Hair follicle dermal papilla cell (primary cell): ENCODE results near the gene HINT1. TPM values are rescaled to one million over a fixed set of nuclear protein-coding genes. Genes with fewer than 3 reads are reported as not detected.

Source experiments
- total RNA-seq: library from RNA; depleted of rRNA; stranded (reverse); fragments of >200 nt; gene quantifications from 2 replicates; pipeline ENCODE4 v1.2.3, GENCODE V29; 2012

Gene HINT1
- total RNA-seq: 92.2 and 127 TPM in 2 replicates

DNA sequence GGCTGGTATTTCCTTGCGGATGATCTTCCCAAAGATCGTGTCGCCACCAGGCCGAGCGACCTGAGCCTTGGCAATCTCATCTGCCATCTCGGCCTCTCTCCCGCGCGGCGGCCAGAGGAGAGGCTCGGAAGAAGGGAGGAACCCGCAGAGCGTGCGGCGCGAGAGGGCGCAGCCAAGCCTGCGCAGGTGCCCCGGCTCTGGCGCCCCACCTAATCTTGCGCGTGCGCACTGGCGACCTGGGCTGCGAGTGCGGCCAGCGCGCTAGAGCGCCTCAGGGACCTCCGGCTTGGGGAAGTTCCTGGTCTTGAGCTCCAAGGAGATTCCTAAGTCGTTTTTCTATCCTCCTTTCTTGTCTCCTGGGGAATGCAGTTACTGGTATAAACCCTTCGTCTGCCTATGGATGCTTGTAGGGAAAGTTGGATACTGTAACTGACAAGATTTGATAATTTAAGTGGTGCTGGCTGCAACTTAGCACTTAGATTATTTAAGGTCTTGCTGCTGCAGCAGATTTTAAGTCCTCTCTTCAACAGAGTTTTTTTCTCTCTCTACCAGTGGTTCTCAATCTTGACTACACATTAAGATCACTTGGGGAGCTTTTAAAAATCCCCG, at the start of gene HINT1:
Gene HINT1 (minus strand): TSS at position 138 of the 609 bp plus-strand sequence. CDS start 51 bp downstream, at position 87.

DNA sequence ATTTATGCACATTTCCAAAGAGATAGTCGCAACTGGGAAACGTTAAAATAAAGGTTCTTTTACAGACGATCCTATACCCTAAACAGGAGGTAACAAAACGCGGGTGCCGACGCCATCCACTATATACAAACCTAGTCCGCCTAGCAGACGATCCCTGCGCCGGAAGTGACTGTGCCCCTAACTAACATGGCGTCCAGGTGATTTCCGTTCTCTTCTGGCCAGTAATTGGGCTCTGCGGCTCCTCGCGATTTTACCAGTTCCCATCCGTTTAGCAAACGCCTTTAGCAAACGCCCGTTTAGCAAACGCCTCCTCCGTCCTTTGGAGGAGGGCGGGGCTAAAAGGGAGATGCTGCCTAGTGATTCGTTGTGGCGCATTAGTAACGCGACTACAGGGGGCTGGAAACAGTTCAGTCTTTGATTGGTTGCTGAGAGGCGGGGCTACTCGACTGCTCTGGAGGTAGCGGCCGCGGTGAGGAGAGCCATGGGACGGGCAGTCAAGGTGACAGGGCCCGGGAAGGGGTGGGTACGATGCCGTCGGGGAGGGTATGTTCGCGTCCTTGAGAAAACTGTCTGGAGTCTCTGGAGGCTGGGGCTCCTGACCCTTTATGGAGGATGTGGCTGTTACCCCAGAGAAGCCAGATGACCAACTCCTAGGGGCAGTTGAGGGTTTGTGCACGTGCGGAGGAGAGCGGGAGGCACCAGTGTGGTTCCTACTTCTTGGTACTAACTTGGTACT, 5.7 kb upstream of the HINT1 start, which contains the start of gene LYRM7:
Gene LYRM7 (plus strand): TSS at position 405 of the 736 bp plus-strand sequence. CDS start 77 bp downstream, at position 482.

Other genes with a start within 250 kb of the HINT1 start
- gene LYRM7, start 5.7 kb upstream of the HINT1 start, total RNA-seq: 7.8 and 9.9 TPM in 2 replicates
- 22.6 and 23.9 TPM in 2 replicates for gene CDC42SE2, start 98.8 kb upstream of the HINT1 start, total RNA-seq